ENCODE data around the gene ATAD2B. TPM values are rescaled to one million over a fixed set of nuclear protein-coding genes. Genes with fewer than 3 reads are reported as not detected.

ATAD2B gene
- total RNA-seq, 1 experiment from 2014 or later, result 10.2 TPM

GRCh38 chr2:23703583-23704385 is 223.1 kb downstream of the ATAD2B start:
- DNase-seq (ENCODE audit: low spot score), result no peak

DNA sequence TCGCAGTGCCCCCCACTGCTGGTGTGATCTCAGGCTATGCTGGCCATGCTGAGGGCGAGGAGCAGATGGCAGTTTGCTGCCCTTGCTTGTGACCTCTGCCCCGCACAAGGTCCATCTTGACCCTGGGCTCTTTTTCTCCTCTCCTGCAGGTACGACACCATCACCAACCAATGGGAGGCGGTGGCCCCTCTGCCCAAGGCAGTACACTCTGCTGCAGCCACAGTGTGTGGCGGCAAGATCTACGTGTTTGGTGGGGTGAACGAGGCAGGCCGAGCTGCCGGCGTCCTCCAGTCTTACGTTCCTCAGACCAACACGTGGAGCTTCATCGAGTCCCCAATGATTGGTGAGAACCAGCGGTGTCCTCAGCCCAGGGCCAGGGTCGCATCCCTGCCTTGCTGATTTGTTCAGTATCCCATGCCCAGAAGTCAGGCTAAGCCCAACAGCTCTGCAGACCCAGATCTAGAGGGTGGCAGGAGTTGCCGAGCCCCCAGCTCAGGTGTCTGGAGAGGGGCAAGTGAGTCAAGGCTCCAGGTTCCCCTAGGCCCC is 223.8 kb downstream of the ATAD2B start:
- no peak for DNase-seq (ENCODE audit: low spot score)

DNA sequence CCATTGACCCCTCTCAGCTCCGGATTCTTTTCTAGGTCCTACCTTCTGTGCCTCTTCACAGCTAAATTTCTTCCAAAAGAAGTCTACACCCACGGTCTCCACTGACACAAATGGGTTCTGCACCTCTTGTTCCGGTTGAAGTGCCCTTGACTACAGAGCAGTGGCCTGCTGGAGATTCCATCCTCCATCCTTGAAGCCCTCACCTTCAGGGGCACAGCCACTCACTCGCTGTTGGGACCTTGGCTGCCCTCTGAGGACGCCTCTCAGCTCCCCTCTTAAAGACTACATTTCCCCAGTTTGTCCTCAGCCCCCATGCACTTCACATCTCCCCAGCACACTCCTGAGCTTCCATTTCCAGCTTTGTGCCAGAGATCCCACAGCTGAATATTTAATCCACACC is 226.3 kb downstream of the ATAD2B start:
- DNase-seq (ENCODE audit: low spot score), result no peak

DNA sequence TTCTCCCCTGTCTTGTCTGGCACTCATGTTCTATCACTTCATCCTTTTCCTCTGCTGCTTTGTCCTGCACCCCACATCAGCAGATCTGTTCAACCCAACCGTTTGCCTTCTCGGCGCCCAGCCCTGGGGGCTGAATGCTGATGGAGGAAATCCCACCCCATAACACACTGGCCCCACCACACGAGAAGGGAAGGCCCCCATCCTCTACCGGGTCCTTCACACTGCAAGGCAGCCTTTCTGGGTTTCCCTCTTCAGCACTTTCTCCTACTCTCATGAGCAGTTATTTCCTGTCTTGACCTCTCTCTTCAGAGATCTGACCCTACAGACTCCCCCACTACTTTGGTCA is 227.4 kb downstream of the ATAD2B start:
- no peak for DNase-seq (ENCODE audit: low spot score)

- DNase-seq (ENCODE audit: low spot score), result no peak
Observed at GRCh38 chr2:23698721-23699579, 228.0 kb downstream of the ATAD2B start.

Other genes with a start within 250 kb of the ATAD2B start
- gene UBXN2A, start 13.3 kb upstream of the ATAD2B start, total RNA-seq (2014; rRNA removed; shearing (Covaris generic)), result 2.8 and 4.7 TPM in 2 replicates
- not detected in 2 replicates for gene MFSD2B, start 83.0 kb upstream of the ATAD2B start, total RNA-seq (2014; rRNA removed; shearing (Covaris generic))
- gene WDCP, start 120.3 kb upstream of the ATAD2B start, total RNA-seq (2014; rRNA removed; shearing (Covaris generic)), result 2.7 and 6.4 TPM in 2 replicates
- not detected in 2 replicates for gene FKBP1B, start 122.6 kb upstream of the ATAD2B start, total RNA-seq (2014; rRNA removed; shearing (Covaris generic))
- gene SF3B6, start 149.2 kb upstream of the ATAD2B start, total RNA-seq (2014; rRNA removed; shearing (Covaris generic)), result 112 and 128 TPM in 2 replicates
- gene TP53I3, start 157.7 kb upstream of the ATAD2B start, total RNA-seq (2014; rRNA removed; shearing (Covaris generic)), result 28.7 and 28.9 TPM in 2 replicates
- not detected in 2 replicates for gene PFN4, start 196.2 kb upstream of the ATAD2B start, total RNA-seq (2014; rRNA removed; shearing (Covaris generic))
- gene FAM228B, start 196.3 kb upstream of the ATAD2B start, total RNA-seq (2014; rRNA removed; shearing (Covaris generic)), result 0.76 and 4.5 TPM in 2 replicates
- not detected in 2 replicates for gene FAM228A, start 247.9 kb upstream of the ATAD2B start, total RNA-seq (2014; rRNA removed; shearing (Covaris generic))

Data from HT-29 (cell line).